GM12891 (cell line): ENCODE measurements around the gene TMPRSS13.
"Not testable (repeated sequence)": the region's sequence is repeated elsewhere in the genome, so short reads cannot be mapped to it uniquely, and the experiment has no call there.

ENCODE experiments used
- DNase-seq: peaks from one replicate; pipeline ENCODE4 v3.0.0; 2011; ENCODE audit warnings: low spot score; ENCODE audit not compliant: insufficient read length
- FAIRE-seq: peaks from 2 replicates; lab custom pipeline; 2011; peaks lifted over from hg19 to GRCh38; lab: Jason Lieb, UNC
- PAX5 ChIP-seq: IDR thresholded peaks from 2 replicates; pipeline ENCODE4 v1.6.1; 2011; ENCODE audit warnings: low read length, moderate library complexity, mild to moderate bottlenecking; ENCODE audit not compliant: insufficient read depth, severe bottlenecking
- POLR2A ChIP-seq: IDR thresholded peaks from 2 replicates; pipeline ENCODE4 v1.6.1; 2011; ENCODE audit warnings: low read depth, low read length, control low read depth
- POLR2AphosphoS5 ChIP-seq: IDR thresholded peaks from 2 replicates; pipeline ENCODE4 v1.6.1; 2011; ENCODE audit warnings: low read depth, low read length, control low read depth
- POU2F2 ChIP-seq: IDR thresholded peaks from 2 replicates; pipeline ENCODE4 v1.6.1; 2011; ENCODE audit warnings: low read depth, mild to moderate bottlenecking, control low read depth, low read length, moderate library complexity
- SPI1 ChIP-seq: IDR thresholded peaks from 2 replicates; pipeline ENCODE4 v1.6.1; 2011; ENCODE audit warnings: low read depth, low read length, control low read depth
- TAF1 ChIP-seq: IDR thresholded peaks from 2 replicates; pipeline ENCODE4 v1.6.1; 2011; ENCODE audit warnings: low read depth, low read length, control low read depth

The TMPRSS13 gene

GRCh38 chr11:117931971-117932370, 2.8 kb upstream of the TMPRSS13 start:
- TF ChIP-seq POLR2A, result no peak
- TF ChIP-seq TAF1, result no peak
- no peak for TF ChIP-seq PAX5
- peak; percentile 70; the same call in 1 of the 2 replicates for TF ChIP-seq POU2F2
- peak; percentile 91 for FAIRE-seq
- DNase-seq, result peak; percentile 53

GRCh38 chr11:117931331-117931950, 2.2 kb upstream of the TMPRSS13 start:
- TF ChIP-seq TAF1 (no peak), POLR2AphosphoS5 (no peak), POLR2A (no peak), SPI1 (no peak), POU2F2 (no peak), PAX5 (no peak)
- DNase-seq, result no peak
- peak; percentile 70 for FAIRE-seq

- FAIRE-seq, result peak; percentile 81
- DNase-seq, result no peak
- TF ChIP-seq PAX5 (no peak), SPI1 (peak; percentile 67)
Observed at GRCh38 chr11:117930668-117931330, 1.6 kb upstream of the TMPRSS13 start.

DNA sequence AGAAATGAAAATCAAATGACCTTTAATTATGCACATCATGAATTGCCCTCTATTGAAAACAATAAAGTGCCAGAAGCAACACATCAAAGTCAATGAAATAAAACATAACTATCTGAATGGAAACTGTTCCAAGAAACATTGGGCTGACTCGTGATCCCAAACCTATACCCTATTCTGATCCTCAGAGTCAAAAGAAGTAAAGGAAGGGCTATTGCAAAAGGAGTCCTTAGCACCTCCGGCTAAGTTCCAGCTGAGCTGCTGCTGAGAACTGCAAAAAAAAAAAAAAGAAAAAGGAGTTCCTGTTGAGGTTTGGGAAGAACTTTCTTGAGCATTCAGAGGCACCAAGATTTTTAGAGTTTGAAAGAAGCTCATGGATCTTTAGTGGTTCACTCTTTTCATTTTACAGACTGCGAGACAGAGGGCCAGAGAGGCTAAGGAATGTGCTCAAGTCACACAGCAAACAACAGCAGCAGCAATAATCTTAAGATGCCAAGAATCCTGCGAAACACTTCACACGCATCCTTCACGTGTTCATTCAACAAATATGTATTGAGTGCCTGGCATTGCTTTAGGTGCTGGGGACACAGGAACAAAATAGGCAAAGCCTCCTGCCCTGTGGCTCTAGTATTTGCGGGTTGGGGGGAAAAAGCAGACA, 841 bp upstream of the TMPRSS13 start:
- no peak for DNase-seq
- no peak for FAIRE-seq
- TF ChIP-seq POLR2AphosphoS5 (no peak), POU2F2 (no peak)

DNA sequence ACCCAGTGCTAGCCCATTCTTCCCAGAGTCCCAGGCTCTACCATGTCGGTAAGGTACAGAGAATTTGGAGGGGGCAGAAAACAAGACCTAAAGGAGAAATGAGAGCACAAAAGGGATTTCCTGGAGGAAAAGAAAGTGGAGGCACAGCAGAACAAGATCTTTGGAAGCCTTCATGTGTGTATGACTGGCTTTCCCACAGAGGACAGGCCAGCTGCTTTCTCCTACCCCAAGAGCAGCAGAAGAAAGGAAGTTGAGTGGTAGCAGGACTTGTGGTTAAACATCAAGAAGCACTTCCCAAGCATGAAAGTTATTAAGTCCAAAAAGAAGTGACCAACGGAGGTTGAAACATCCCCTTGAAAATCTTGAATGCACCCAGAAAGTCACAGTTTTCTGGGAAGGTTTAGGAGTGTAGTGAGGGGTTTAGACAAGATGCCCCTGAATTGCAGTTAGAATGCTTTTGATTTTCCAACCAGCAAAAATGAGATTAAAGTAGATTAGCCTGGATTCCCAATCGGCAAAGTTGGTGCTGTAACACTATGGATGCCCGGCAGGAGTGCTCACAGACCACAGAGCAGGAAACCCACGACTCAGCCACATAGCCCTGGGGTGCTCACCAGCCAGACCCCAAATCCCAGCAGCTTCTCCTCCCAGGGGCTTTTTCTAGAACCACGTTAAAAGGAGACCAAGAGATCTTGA, 608 bp downstream of the TMPRSS13 start:
- no peak for DNase-seq
- FAIRE-seq, result no peak
- TF ChIP-seq TAF1, result no peak
- no peak for TF ChIP-seq PAX5
- no peak for TF ChIP-seq POLR2AphosphoS5
- no peak for TF ChIP-seq POLR2A

- no peak for FAIRE-seq
- TF ChIP-seq POU2F2 (no peak), POLR2AphosphoS5 (no peak), PAX5 (no peak), POLR2A (no peak), TAF1 (no peak)
- no peak for DNase-seq
Observed at GRCh38 chr11:117927926-117928325, 1.3 kb downstream of the TMPRSS13 start.

DNA sequence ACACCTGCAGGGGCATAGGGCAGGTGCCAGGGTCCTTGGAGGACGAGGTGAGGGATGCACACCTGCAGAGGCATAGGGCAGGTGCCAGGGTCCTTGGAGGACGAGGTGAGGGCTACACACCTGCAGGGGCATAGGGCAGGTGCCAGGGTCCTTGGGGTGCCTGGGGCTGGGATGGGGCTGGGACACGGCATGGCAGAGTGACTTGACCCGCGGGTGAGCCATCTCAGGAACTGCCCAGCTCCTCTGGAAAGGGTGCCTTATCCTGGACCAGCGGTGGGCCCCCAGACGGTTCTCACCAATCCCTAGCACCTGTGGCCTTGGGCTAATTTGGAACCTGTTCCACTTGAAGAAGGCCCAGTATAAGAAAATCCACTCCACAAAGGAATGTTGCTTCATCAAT, 3.0 kb downstream of the TMPRSS13 start:
- FAIRE-seq, DNase-seq: not testable (repeated sequence)

- TF ChIP-seq POU2F2 (no peak), SPI1 (no peak), POLR2AphosphoS5 (no peak), TAF1 (no peak), PAX5 (no peak), POLR2A (no peak)
- FAIRE-seq, result no peak
- DNase-seq, result no peak
Observed at GRCh38 chr11:117925198-117925925, 3.8 kb downstream of the TMPRSS13 start.

DNA sequence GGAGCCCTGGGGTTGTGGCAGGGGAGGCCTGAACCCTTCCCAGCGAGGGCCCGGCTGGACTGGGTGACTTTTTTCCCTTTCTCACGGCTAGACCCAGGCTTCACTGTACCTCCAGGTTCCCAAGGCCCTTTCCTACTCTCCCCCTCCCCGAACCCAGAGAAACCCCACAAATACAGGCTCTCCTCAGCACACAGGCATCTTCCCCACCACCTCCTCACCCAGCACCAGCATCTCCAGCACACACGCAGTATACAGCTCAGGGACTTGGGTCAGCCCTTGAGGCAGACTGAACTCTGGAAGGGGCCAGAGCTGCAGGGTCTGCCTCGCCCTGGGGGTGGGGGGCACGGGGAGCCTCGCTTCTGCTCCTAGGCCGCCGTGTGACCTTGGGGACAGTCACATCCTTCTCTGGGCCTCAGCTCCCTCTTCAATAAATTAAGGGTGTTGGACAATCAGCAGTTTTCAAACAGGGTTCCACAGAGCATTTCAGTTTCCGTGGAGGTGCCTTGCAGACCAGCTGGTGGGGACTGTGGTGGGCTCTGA, 4.5 kb downstream of the TMPRSS13 start:
- TF ChIP-seq SPI1 (no peak), POU2F2 (no peak), TAF1 (no peak), POLR2A (no peak), POLR2AphosphoS5 (no peak), PAX5 (no peak)
- FAIRE-seq, result no peak
- DNase-seq, result no peak

DNA sequence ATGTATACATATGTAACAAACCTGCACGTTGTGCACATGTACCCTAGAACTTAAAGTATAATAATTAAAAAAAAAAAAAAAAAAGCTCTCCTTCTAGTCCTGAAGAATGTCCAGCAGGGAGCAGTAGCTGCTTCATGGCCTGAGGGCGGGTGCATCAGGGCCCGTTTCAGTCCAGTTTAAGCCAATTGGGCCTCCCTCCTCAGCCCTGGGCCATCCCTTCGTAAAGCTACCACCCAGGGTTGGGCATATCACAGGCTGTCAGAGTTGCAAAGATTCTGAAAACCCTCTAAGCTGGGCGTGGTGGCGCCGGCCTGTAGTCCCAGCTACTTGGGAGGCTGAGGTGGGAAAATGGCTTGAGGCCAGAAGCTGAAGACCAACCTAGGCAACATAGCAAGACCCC, 5.4 kb downstream of the TMPRSS13 start:
- no peak for FAIRE-seq

More for the DNA sequence above, 5.4 kb downstream of the TMPRSS13 start:
- no peak for TF ChIP-seq PAX5
- no peak for TF ChIP-seq SPI1
- no peak for TF ChIP-seq TAF1
- no peak for TF ChIP-seq POLR2A
- no peak for TF ChIP-seq POLR2AphosphoS5
- no peak for DNase-seq
